ENCODE results near the gene SH3YL1.

SH3YL1 gene

GRCh38 chr2:234421-234820 lies 29.4 kb downstream of the SH3YL1 start:
- ChIA-PET POLR2A (no interaction called here), CTCF (no interaction called here)
- TF ChIP-seq BHLHE40 (IDR thresholded peaks at IDR 0.05; ENCODE audit: borderline replicate concordance) = no peak
- no peak for DNase-seq (ENCODE audit: extremely low spot score)

GRCh38 chr2:233030-233429 lies 30.8 kb downstream of the SH3YL1 start:
- ChIA-PET CTCF (no interaction called here), POLR2A (no interaction called here)
- no peak for TF ChIP-seq PKNOX1 (IDR thresholded peaks at IDR 0.05)
- TF ChIP-seq TARDBP (IDR thresholded peaks at IDR 0.05) = no peak
- TF ChIP-seq ELF4 (IDR thresholded peaks at IDR 0.05) = no peak
- TF ChIP-seq L3MBTL2 (conservative IDR thresholded peaks at IDR 0.05) = no peak
- no peak for TF ChIP-seq ZNF384 (IDR thresholded peaks at IDR 0.05)
- TF ChIP-seq LEF1 (IDR thresholded peaks at IDR 0.05; ENCODE audit: borderline replicate concordance) = no peak
- TF ChIP-seq ARNT (IDR thresholded peaks at IDR 0.05) = no peak
- no peak for TF ChIP-seq CTBP1 (IDR thresholded peaks at IDR 0.05; ENCODE audit: borderline replicate concordance)
- TF ChIP-seq SP1 (IDR thresholded peaks at IDR 0.05) = no peak
- no peak for TF ChIP-seq FOXK2 (IDR thresholded peaks at IDR 0.05)
- no peak for TF ChIP-seq BHLHE40 (IDR thresholded peaks at IDR 0.05; ENCODE audit: borderline replicate concordance)
- TF ChIP-seq FOXA1 (IDR thresholded peaks at IDR 0.05) = no peak
- TF ChIP-seq HDGF (IDR thresholded peaks at IDR 0.05; ENCODE audit: borderline replicate concordance) = no peak
- TF ChIP-seq NFRKB (IDR thresholded peaks at IDR 0.05) = no peak
- no peak for TF ChIP-seq FOXM1 (IDR thresholded peaks at IDR 0.05; ENCODE audit: borderline replicate concordance)
- TF ChIP-seq SUZ12 (IDR thresholded peaks at IDR 0.05) = no peak
- DNase-seq (ENCODE audit: extremely low spot score) = no peak

GRCh38 chr2:231521-232185 lies 32.2 kb downstream of the SH3YL1 start:
- CTCF ChIA-PET = no interaction called here

GRCh38 chr2:228518-229278 lies 35.1 kb downstream of the SH3YL1 start:
- no peak for DNase-seq (ENCODE audit: extremely low spot score)
- POLR2A ChIA-PET = no interaction called here
- CTCF ChIA-PET = no interaction called here
- no peak for TF ChIP-seq CTBP1 (IDR thresholded peaks at IDR 0.05; ENCODE audit: borderline replicate concordance)
- no peak for TF ChIP-seq BHLHE40 (IDR thresholded peaks at IDR 0.05; ENCODE audit: borderline replicate concordance)
- TF ChIP-seq FOXA1 (IDR thresholded peaks at IDR 0.05) = no peak
- TF ChIP-seq TARDBP (IDR thresholded peaks at IDR 0.05) = no peak
- TF ChIP-seq FOXK2 (IDR thresholded peaks at IDR 0.05) = no peak
- TF ChIP-seq ELF4 (IDR thresholded peaks at IDR 0.05) = no peak
- no peak for TF ChIP-seq HDGF (IDR thresholded peaks at IDR 0.05; ENCODE audit: borderline replicate concordance)
- TF ChIP-seq L3MBTL2 (conservative IDR thresholded peaks at IDR 0.05) = no peak
- TF ChIP-seq SUZ12 (IDR thresholded peaks at IDR 0.05) = no peak
- no peak for TF ChIP-seq NFRKB (IDR thresholded peaks at IDR 0.05)
- TF ChIP-seq ZNF384 (IDR thresholded peaks at IDR 0.05) = no peak

More at GRCh38 chr2:231521-232185, 32.2 kb downstream of the SH3YL1 start:
- TF ChIP-seq FOXK2 (IDR thresholded peaks at IDR 0.05) = no peak
- no peak for TF ChIP-seq ZNF384 (IDR thresholded peaks at IDR 0.05)
- TF ChIP-seq NFRKB (IDR thresholded peaks at IDR 0.05) = no peak
- TF ChIP-seq ELF4 (IDR thresholded peaks at IDR 0.05) = no peak
- TF ChIP-seq FOXA1 (IDR thresholded peaks at IDR 0.05) = no peak
- no peak for TF ChIP-seq LEF1 (IDR thresholded peaks at IDR 0.05; ENCODE audit: borderline replicate concordance)
- TF ChIP-seq HDGF (IDR thresholded peaks at IDR 0.05; ENCODE audit: borderline replicate concordance) = no peak
- TF ChIP-seq CTBP1 (IDR thresholded peaks at IDR 0.05; ENCODE audit: borderline replicate concordance) = no peak
- TF ChIP-seq BHLHE40 (IDR thresholded peaks at IDR 0.05; ENCODE audit: borderline replicate concordance) = no peak
- no peak for TF ChIP-seq ARNT (IDR thresholded peaks at IDR 0.05)
- no peak for TF ChIP-seq SP1 (IDR thresholded peaks at IDR 0.05)
- no peak for TF ChIP-seq TARDBP (IDR thresholded peaks at IDR 0.05)
- no peak for TF ChIP-seq FOXM1 (IDR thresholded peaks at IDR 0.05; ENCODE audit: borderline replicate concordance)
- no peak for TF ChIP-seq L3MBTL2 (conservative IDR thresholded peaks at IDR 0.05)
- no peak for TF ChIP-seq SUZ12 (IDR thresholded peaks at IDR 0.05)
- DNase-seq (ENCODE audit: extremely low spot score) = no peak
- POLR2A ChIA-PET = no interaction called here

- ChIA-PET POLR2A (no interaction called here), CTCF (no interaction called here)
- DNase-seq (ENCODE audit: extremely low spot score) = no peak
- TF ChIP-seq CTBP1 (IDR thresholded peaks at IDR 0.05; ENCODE audit: borderline replicate concordance) = no peak
- no peak for TF ChIP-seq PKNOX1 (IDR thresholded peaks at IDR 0.05)
- TF ChIP-seq ZNF384 (IDR thresholded peaks at IDR 0.05) = no peak
- no peak for TF ChIP-seq HDGF (IDR thresholded peaks at IDR 0.05; ENCODE audit: borderline replicate concordance)
- TF ChIP-seq FOXK2 (IDR thresholded peaks at IDR 0.05) = no peak
- TF ChIP-seq NFRKB (IDR thresholded peaks at IDR 0.05) = no peak
- no peak for TF ChIP-seq FOXA1 (IDR thresholded peaks at IDR 0.05)
- TF ChIP-seq L3MBTL2 (conservative IDR thresholded peaks at IDR 0.05) = no peak
- no peak for TF ChIP-seq ELF4 (IDR thresholded peaks at IDR 0.05)
Observed at GRCh38 chr2:228115-228514, 35.7 kb downstream of the SH3YL1 start.

- ChIA-PET POLR2A (no interaction called here), CTCF (no interaction called here)
- no peak for TF ChIP-seq L3MBTL2 (conservative IDR thresholded peaks at IDR 0.05)
- no peak for TF ChIP-seq ZNF384 (IDR thresholded peaks at IDR 0.05)
- no peak for TF ChIP-seq FOXA1 (IDR thresholded peaks at IDR 0.05)
- no peak for TF ChIP-seq SP1 (IDR thresholded peaks at IDR 0.05)
- TF ChIP-seq FOXK2 (IDR thresholded peaks at IDR 0.05) = no peak
- TF ChIP-seq CTBP1 (IDR thresholded peaks at IDR 0.05; ENCODE audit: borderline replicate concordance) = no peak
- TF ChIP-seq ARNT (IDR thresholded peaks at IDR 0.05) = no peak
- TF ChIP-seq SUZ12 (IDR thresholded peaks at IDR 0.05) = no peak
- TF ChIP-seq HDGF (IDR thresholded peaks at IDR 0.05; ENCODE audit: borderline replicate concordance) = no peak
- no peak for TF ChIP-seq NFRKB (IDR thresholded peaks at IDR 0.05)
- TF ChIP-seq BHLHE40 (IDR thresholded peaks at IDR 0.05; ENCODE audit: borderline replicate concordance) = no peak
- no peak for TF ChIP-seq TARDBP (IDR thresholded peaks at IDR 0.05)
- no peak for DNase-seq (ENCODE audit: extremely low spot score)
Observed at GRCh38 chr2:223971-224760, 39.7 kb downstream of the SH3YL1 start.
